NCI-H82 treated with DMSO at 0.1 percent for 48 hours (cell line): Measurements from ENCODE around the gene CSNK2B.

Source experiments
- DNase-seq: peaks from one replicate; lab custom pipeline; 2025; ENCODE audit not compliant: unreplicated experiment; lab: John Stamatoyannopoulos, UW

Gene CSNK2B

GRCh38 chr6:31660381-31661261 is 5.3 kb upstream of the CSNK2B start, which contains the start of gene C6orf47:
C6orf47 (minus strand) TSS chr6:31660778; CDS start chr6:31659947, 831 bp downstream.
- peak; percentile 53 for DNase-seq

GRCh38 chr6:31661262-31662123 is 4.4 kb upstream of the CSNK2B start:
- no peak for DNase-seq

- no peak for DNase-seq
These were observed 3.7 kb upstream of the CSNK2B start for GRCh38 chr6:31662124-31662723.

GRCh38 chr6:31663126-31663960 is 2.5 kb upstream of the CSNK2B start:
- no peak for DNase-seq

GRCh38 chr6:31663961-31664789 is 1.7 kb upstream of the CSNK2B start:
- DNase-seq, result peak; percentile 5

- DNase-seq, result peak; percentile 79
These were observed 935 bp upstream of the CSNK2B start, which contains the start of gene GPANK1 for GRCh38 chr6:31664790-31665500. GPANK1 (minus strand) TSS chr6:31664997; CDS start chr6:31664478, 519 bp downstream.

- DNase-seq, result no peak
These were observed 571 bp downstream of the CSNK2B start for GRCh38 chr6:31666337-31666965.

- DNase-seq, result no peak
These were observed 3.8 kb downstream of the CSNK2B start, which contains the start of gene LY6G5B for GRCh38 chr6:31669676-31670075. LY6G5B (plus strand) TSS chr6:31669976; CDS start chr6:31670951, 975 bp downstream.

- no peak for DNase-seq
These were observed 10.5 kb downstream of the CSNK2B start for GRCh38 chr6:31676322-31676903.

- DNase-seq, result no peak
These were observed 11.0 kb downstream of the CSNK2B start for GRCh38 chr6:31676904-31677303.

GRCh38 chr6:31677955-31678354 is 12.1 kb downstream of the CSNK2B start:
- no peak for DNase-seq

- DNase-seq, result peak; percentile 76
These were observed 14.6 kb downstream of the CSNK2B start, which contains the start of gene LY6G5C for GRCh38 chr6:31680226-31681134. LY6G5C (minus strand) TSS chr6:31681067; CDS start chr6:31680373, 694 bp downstream.

- no peak for DNase-seq
These were observed 15.3 kb downstream of the CSNK2B start for GRCh38 chr6:31681135-31681671.

GRCh38 chr6:31683591-31683990 is 17.7 kb downstream of the CSNK2B start:
- DNase-seq, result no peak

GRCh38 chr6:31686483-31686882 is 20.6 kb downstream of the CSNK2B start:
- DNase-seq, result no peak

GRCh38 chr6:31687321-31687720 is 21.4 kb downstream of the CSNK2B start:
- DNase-seq, result no peak
